Stimulated activated CD8-positive, alpha-beta memory T cell treated with anti-CD3 and anti-CD28 coated beads, Interleukin-4, amount 100 ng/mL, for 24 hours (primary cell): Measurements from ENCODE around the gene ITCH.

Source experiments
- DNase-seq: peaks from one replicate; pipeline ENCODE4 v3.0.0-alpha.2; 2020; ENCODE audit warnings: low read depth

ITCH gene

DNA sequence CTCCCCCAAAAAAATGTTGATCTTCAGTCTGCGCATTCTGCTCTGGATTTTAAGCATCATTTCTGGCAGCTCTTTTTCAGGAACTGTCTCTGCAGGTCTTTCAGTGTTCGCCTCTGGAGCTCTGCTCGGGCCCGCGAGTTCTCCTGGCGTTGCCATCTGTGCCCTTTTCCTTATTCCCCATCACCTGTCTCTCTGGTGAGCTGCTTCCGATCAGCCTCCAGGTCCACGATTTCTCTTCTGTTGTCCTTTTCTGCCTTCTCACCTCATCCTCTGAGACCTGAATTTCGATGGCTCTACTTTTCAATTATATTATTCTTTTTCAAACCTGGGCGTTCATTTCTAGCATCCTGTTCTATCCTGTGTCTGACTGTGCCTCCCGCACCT lies 194.9 kb downstream of the ITCH start:
- DNase-seq, result no peak

DNA sequence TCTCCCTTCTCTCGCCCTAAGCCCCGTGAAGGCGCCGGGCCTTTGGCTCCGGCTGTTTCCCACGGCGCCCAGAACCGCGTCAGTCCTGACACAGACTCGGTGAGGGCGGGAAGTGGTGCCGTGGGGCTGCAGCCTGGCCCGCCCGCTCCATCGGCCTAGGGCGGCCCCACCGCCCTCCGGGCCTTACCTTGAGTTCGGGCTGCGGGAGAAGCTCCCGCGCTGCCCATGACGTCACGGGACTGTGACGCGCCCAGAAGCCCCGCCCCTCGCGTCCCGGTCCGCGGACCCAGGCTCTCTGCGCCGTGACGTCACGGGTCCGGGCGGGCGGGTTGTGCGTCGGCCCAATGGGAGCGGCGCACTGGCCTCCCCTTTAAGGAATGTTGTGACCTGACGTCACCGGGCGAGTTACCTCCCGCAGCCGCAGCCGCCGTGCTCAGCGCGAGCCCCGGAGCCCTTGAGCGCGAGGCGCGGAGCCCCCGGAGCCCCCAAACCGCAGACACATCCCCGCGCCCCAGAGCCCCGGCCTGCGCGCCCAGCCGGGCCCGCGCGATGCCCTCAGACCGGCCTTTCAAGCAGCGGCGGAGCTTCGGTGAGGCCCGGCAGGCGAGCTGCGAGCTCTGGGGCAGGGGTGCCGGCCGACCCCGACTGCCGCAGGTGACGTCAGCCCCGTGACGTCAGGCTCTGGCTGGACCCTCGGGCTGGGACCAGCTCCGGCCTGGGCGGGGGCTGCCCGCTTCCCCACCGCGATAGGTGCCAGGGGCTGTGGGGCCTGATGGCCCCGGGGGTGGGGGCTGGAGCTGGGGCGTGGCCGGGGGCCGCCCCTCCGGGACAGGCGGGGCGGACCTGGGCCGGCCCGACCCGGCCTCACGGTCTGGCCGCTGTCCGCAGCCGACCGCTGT lies 195.5 kb downstream of the ITCH start, which contains the start of gene MAP1LC3A:
TSS of gene MAP1LC3A (plus strand) at position 399 of the 899 bp plus-strand sequence. CDS start at position 550, 151 bp downstream.
- DNase-seq, result peak; percentile 87

DNA sequence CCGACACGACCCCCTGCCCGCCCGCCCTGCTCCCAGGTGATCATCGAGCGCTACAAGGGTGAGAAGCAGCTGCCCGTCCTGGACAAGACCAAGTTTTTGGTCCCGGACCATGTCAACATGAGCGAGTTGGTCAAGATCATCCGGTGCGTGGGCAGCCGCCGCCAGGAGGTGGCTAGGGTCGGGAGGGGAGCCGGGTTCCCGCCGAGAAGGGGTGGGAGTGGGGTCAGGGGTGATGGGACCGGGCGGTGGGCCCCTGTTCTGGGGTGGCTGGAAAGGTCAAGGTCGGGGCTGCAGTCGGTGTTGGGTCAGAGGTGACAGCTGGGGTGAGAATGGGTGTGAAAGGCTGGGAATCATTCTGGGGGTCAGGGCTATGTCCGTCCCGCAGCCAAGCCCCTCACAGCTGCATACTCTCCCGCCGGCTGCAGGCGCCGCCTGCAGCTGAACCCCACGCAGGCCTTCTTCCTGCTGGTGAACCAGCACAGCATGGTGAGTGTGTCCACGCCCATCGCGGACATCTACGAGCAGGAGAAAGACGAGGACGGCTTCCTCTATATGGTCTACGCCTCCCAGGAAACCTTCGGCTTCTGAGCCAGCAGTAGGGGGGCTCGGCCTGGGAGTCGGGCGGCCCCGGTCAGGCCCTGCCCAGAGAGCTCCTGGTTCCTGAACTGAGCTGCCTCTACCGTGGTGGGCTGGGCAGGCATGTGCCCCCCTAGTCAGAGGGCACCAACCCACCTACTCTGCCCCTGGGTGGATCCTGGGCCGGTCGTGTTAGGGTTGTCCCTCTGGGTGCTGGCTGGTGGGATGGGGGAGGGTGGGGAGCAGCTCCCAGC lies 196.5 kb downstream of the ITCH start:
- no peak for DNase-seq

DNA sequence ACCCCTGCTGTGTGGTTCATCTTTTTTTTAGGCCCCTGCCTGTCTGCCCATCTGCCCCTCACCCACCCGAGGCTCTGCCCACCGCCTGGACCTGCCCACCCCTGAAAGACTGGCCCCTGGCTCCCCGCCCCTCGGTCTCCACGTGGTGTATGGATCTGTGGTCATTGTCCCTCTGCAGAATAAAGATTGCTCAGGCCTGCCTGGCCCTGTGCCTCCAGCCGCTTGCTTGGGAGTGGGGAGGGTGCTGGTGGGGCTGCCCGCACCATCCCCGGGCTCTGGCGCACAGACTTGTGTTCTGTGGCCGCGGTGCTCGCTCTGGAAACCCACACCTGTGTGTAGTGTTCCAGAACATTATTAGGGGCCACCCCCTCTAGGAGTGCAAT lies 197.1 kb downstream of the ITCH start:
- DNase-seq, result no peak

DNA sequence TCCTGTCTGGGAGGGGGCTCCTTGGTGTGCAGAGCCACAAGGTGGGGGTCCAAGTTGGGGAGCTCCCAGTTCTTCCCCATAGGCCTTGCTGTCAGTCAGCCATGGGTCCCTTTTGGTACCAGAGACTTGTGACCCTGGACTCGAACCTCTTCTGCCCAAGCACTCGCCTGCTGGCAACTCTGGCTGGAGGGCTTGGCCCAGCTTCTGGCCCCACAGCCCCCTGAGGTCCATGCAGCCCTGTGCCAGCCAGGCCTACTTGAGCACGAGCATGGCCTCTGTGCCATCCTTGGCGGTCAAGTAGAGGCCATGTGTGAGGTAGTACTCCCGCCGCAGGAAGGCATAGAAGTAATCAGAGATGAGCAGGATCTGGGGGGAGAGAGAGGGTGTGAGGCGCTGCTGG lies 197.5 kb downstream of the ITCH start:
- DNase-seq, result no peak
